K562 (cell line): Measurements from ENCODE around the gene UBALD2. TPM values are rescaled to one million over a fixed set of nuclear protein-coding genes. Genes with fewer than 3 reads are reported as not detected.

ENCODE experiments used
- BACH1 ChIP-seq: fragments of 200-800 bp; sonication (Bioruptor generic); IDR thresholded peaks from 2 replicates; pipeline ENCODE4 v1.6.1; 2016; ENCODE audit warnings: missing genetic modification characterization, missing compliant biosample characterization
- CCNT2 ChIP-seq: IDR thresholded peaks from 2 replicates; pipeline ENCODE4 v1.6.1; 2011; ENCODE audit warnings: borderline replicate concordance, low read depth, mild to moderate bottlenecking, moderate library complexity, mixed read lengths, low read length; ENCODE audit not compliant: insufficient read length; ENCODE audit errors: extremely low read depth
- E2F3 ChIP-seq: fragments of 250-450 bp; sonication (Bioruptor Pico); IDR thresholded peaks from 2 replicates; pipeline ENCODE4 v1.4.0; 2020; ENCODE audit warnings: mild to moderate bottlenecking
- EP300 ChIP-seq: IDR thresholded peaks from 2 replicates; pipeline ENCODE4 v1.6.1; 2012; ENCODE audit warnings: low read length, improper control_type of control experiment
- ETV1 ChIP-seq: fragments of 450-650 bp; conservative IDR thresholded peaks from 2 replicates; pipeline ENCODE4 v1.6.1; 2016; ENCODE audit warnings: missing genetic modification characterization, control low read depth, low read depth, missing compliant biosample characterization
- FOXP1 ChIP-seq: sonication (generic); formaldehyde crosslinking; IDR thresholded peaks from 2 replicates; pipeline ENCODE4 v1.8.0; 2022; ENCODE audit warnings: mild to moderate bottlenecking, missing genetic modification reagents
- HES1 ChIP-seq: fragments of 450-650 bp; IDR thresholded peaks from 2 replicates; pipeline ENCODE4 v1.6.1; 2016; ENCODE audit warnings: low read depth, mild to moderate bottlenecking, moderate library complexity
- HNRNPUL1 ChIP-seq: fragments of 200-400 bp; formaldehyde crosslinking; IDR thresholded peaks from 2 replicates; pipeline ENCODE4 v1.6.1; 2017; ENCODE audit warnings: low read length
- MAZ ChIP-seq, 2 experiments: fragments of 450-650 bp in 1 of 2; sonication (generic) in 1 of 2; formaldehyde crosslinking; IDR thresholded peaks in 1 of 2; conservative IDR thresholded peaks in 1 of 2; 2 replicates each; pipeline versions ENCODE4 v1.4.0 to v1.5.0; 2020; ENCODE audit warnings: mild to moderate bottlenecking in 1 of 2, missing genetic modification reagents in 1 of 2
- NFE2L1 ChIP-seq: fragments of 450-650 bp; IDR thresholded peaks from 2 replicates; pipeline ENCODE4 v1.6.1; 2016; ENCODE audit warnings: missing genetic modification characterization, low read depth, mild to moderate bottlenecking, missing compliant biosample characterization, moderate library complexity, borderline replicate concordance
- RBM39 ChIP-seq: fragments of 200-400 bp; formaldehyde crosslinking; optimal IDR thresholded peaks from 2 replicates; pipeline ENCODE3; 2018; ENCODE audit warnings: low read depth, low read length
- SIRT6 ChIP-seq: IDR thresholded peaks from one replicate; pipeline ENCODE4 v1.6.1; 2012; ENCODE audit warnings: low read depth, mild to moderate bottlenecking, control low read depth, inconsistent platforms, low read length, moderate library complexity
- SMARCA4 ChIP-seq: fragments of 450-650 bp; IDR thresholded peaks from 2 replicates; pipeline ENCODE4 v1.6.1; 2016
- SMARCA5 ChIP-seq: fragments of 450-650 bp; IDR thresholded peaks from 2 replicates; pipeline ENCODE4 v1.6.1; 2016
- SRSF1 ChIP-seq: fragments of 200-400 bp; formaldehyde crosslinking; IDR thresholded peaks from 2 replicates; pipeline ENCODE4 v1.6.1; 2017; ENCODE audit warnings: mild to moderate bottlenecking, low read depth, low read length, moderate library complexity
- STAT5B ChIP-seq: fragments of 250-450 bp; sonication (Bioruptor Pico); IDR thresholded peaks from 2 replicates; pipeline ENCODE4 v1.8.0; 2021; ENCODE audit warnings: mild to moderate bottlenecking, inconsistent platforms
- TAL1 ChIP-seq: fragments of 450-650 bp; IDR thresholded peaks from 2 replicates; pipeline ENCODE4 v1.6.1; 2016; ENCODE audit warnings: mild to moderate bottlenecking
- U2AF2 ChIP-seq: fragments of 200-400 bp; formaldehyde crosslinking; optimal IDR thresholded peaks from 2 replicates; pipeline ENCODE3; 2017; ENCODE audit warnings: low read depth, mild to moderate bottlenecking, low read length
- USF1 ChIP-seq: sonication (generic); formaldehyde crosslinking; IDR thresholded peaks from 2 replicates; pipeline ENCODE4 v1.9.0; 2022; ENCODE audit warnings: mild to moderate bottlenecking, missing genetic modification reagents
- XRCC4 ChIP-seq: IDR thresholded peaks from one replicate; pipeline ENCODE4 v1.6.1; 2011; ENCODE audit not compliant: insufficient read depth, insufficient read length; ENCODE audit errors: extremely low read depth
- ZBTB49 ChIP-seq: sonication (generic); formaldehyde crosslinking; IDR thresholded peaks from 2 replicates; pipeline ENCODE4 v1.8.0; 2022; ENCODE audit warnings: missing genetic modification reagents, mild to moderate bottlenecking, borderline replicate concordance
- ZFP36 ChIP-seq: fragments of 150-350 bp; IDR thresholded peaks from 2 replicates; pipeline ENCODE4 v1.6.1; 2018; ENCODE audit warnings: low read length, low read depth; ENCODE audit not compliant: partially characterized antibody
- ZNF121 ChIP-seq: sonication (generic); formaldehyde crosslinking; conservative IDR thresholded peaks from 2 replicates; pipeline ENCODE4 v1.8.0; 2022; ENCODE audit warnings: missing genetic modification reagents
- ZNF511 ChIP-seq: sonication (generic); formaldehyde crosslinking; IDR thresholded peaks from 2 replicates; pipeline ENCODE4 v1.8.0; 2022; ENCODE audit warnings: mild to moderate bottlenecking, missing genetic modification reagents
- ZNF561 ChIP-seq: fragments of 450-650 bp; formaldehyde crosslinking; conservative IDR thresholded peaks from 2 replicates; pipeline ENCODE4 v1.4.0; 2020; ENCODE audit warnings: mild to moderate bottlenecking, moderate library complexity
- ZNF589 ChIP-seq: fragments of 200-800 bp; sonication (Bioruptor generic); IDR thresholded peaks from 2 replicates; pipeline ENCODE4 v1.6.1; 2016; ENCODE audit warnings: low read depth, missing genetic modification characterization, missing compliant biosample characterization
- polyA plus RNA-seq, 8 experiments: library from polyadenylated mRNA; depleted of rRNA in 4 of 8; stranded (reverse) in 5 of 8; unstranded in 3 of 8; fragments of >200 nt; fragmentation: Nextera tagmentation in 2 of 8; fragmentation: Illumina TruSeq in 1 of 8; extraction: Ambion mirVana in 2 of 8; extraction: Trizol in 1 of 8; gene quantifications; 2 replicates each; pipeline versions ENCODE4 v1.2.1 to v1.2.3, GENCODE V29; 2011 to 2014; ENCODE audit warnings: inconsistent platforms in 1 of 8, missing spikeins in 1 of 8
- total RNA-seq, 7 experiments: library from RNA; depleted of rRNA in 6 of 7; stranded (reverse); fragments of >200 nt in 6 of 7; fragmentation: Illumina TruSeq in 2 of 7; extraction: Trizol in 2 of 7; gene quantifications; 2 replicates each; pipeline versions ENCODE4 v1.2.1 to v1.2.3, GENCODE V29; 2011 to 2021; ENCODE audit warnings: low replicate concordance in 1 of 7

UBALD2 gene
- total and polyA plus RNA-seq, 9 of the 15 experiments (the other 6 are each of a cell fraction or from before 2014, with no cell fraction given) = 2.3 to 94.1 (median 25.3) TPM

- no peak for TF ChIP-seq ZBTB49 (CRISPR knock-in tag)
- TF ChIP-seq FOXP1 (CRISPR knock-in tag) = no peak
- no peak for TF ChIP-seq CCNT2
- no peak for TF ChIP-seq RBM39
- no peak for TF ChIP-seq TAL1
- TF ChIP-seq E2F3 (CRISPR knock-in tag) = no peak
- TF ChIP-seq HNRNPUL1 = no peak
- TF ChIP-seq XRCC4 = no peak
- no peak for TF ChIP-seq SMARCA4
- no peak for TF ChIP-seq SIRT6
- no peak for TF ChIP-seq SRSF1
- no peak for TF ChIP-seq ZNF561 (CRISPR knock-in tag)
- TF ChIP-seq STAT5B (CRISPR knock-in tag) = no peak
- TF ChIP-seq NFE2L1 (tag) = no peak
- TF ChIP-seq HES1 = no peak
- TF ChIP-seq ETV1 = peak; percentile 46; the same call in 1 of the 2 replicates
- peak; percentile 39; the same call in 1 of the 2 replicates for TF ChIP-seq USF1
- no peak for TF ChIP-seq BACH1 (tag)
- TF ChIP-seq ZNF121 (CRISPR knock-in tag) = no peak
- peak; percentile 88 for TF ChIP-seq ZFP36
- no peak for TF ChIP-seq ZNF511 (CRISPR knock-in tag)
- TF ChIP-seq EP300 = no peak
- peak; percentile 66; the same call in 1 of the 2 replicates for TF ChIP-seq SMARCA5
- no peak for TF ChIP-seq ZNF589 (CRISPR knock-in tag)
- TF ChIP-seq MAZ (CRISPR knock-in tag; conservative IDR thresholded peaks at IDR 0.05 in 1 of 2, IDR thresholded peaks at IDR 0.05 in 1 of 2) = no peak
- TF ChIP-seq U2AF2 = no peak
Observed at GRCh38 chr17:76274112-76274956, 9.2 kb downstream of the UBALD2 start (continued).
